DND-41 (cell line): Measurements from ENCODE around the gene MAN2B2.

Experiments
- EZH2 ChIP-seq: IDR thresholded peaks from 3 replicates; pipeline ENCODE4 v1.6.1; 2012; ENCODE audit warnings: borderline replicate concordance, low read depth, mild to moderate bottlenecking, moderate library complexity, low read length, inconsistent platforms; ENCODE audit not compliant: severe bottlenecking
- TF ChIP-seq, protein P1 (sequence below): IDR thresholded peaks from 2 replicates; pipeline ENCODE4 v1.5.1; 2012; ENCODE audit warnings: borderline replicate concordance, low read length, moderate library complexity, mild to moderate bottlenecking; ENCODE audit not compliant: poor library complexity, severe bottlenecking; ENCODE audit errors: extremely low read depth

DNA sequence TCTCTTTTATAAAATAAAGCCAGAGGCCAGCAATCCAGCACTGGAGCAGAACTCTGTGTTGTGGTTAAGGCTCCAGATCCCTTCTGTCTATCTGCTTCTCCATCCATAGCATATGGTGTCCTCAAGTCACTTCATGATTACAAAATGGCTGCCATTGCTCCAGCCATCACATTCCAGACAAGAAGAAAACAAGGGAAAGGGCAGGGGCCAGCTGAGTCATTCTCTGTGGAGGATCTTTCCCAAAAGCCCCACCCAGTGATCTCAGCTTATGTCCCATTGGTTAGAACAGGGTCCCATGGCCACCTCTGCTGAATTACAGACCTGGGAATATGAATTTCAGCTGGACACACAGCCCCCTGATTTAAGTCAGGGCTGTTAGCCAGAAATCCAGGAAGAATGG, 34.1 kb upstream of the MAN2B2 start:
- TF ChIP-seq, protein P1, sequence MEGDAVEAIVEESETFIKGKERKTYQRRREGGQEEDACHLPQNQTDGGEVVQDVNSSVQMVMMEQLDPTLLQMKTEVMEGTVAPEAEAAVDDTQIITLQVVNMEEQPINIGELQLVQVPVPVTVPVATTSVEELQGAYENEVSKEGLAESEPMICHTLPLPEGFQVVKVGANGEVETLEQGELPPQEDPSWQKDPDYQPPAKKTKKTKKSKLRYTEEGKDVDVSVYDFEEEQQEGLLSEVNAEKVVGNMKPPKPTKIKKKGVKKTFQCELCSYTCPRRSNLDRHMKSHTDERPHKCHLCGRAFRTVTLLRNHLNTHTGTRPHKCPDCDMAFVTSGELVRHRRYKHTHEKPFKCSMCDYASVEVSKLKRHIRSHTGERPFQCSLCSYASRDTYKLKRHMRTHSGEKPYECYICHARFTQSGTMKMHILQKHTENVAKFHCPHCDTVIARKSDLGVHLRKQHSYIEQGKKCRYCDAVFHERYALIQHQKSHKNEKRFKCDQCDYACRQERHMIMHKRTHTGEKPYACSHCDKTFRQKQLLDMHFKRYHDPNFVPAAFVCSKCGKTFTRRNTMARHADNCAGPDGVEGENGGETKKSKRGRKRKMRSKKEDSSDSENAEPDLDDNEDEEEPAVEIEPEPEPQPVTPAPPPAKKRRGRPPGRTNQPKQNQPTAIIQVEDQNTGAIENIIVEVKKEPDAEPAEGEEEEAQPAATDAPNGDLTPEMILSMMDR, result no peak
- TF ChIP-seq EZH2, result no peak
